IMR-90 (cell line): ENCODE results near the gene NRP2. TPM values are rescaled to one million over a fixed set of nuclear protein-coding genes. Genes with fewer than 3 reads are reported as not detected.
A peak's percentile ranks its signal among the peaks of the same experiment; 100 is the strongest.

Experiments
- ATAC-seq: fragments of 200-7000 bp; cut with Tn5 transposase; 2 replicates; pipeline ENCODE4 v1.9.1; 2020; ENCODE audit warnings: low read depth, mild to moderate bottlenecking, moderate library complexity
- BruUV-seq: library from RNA; stranded (reverse); fragments of 400-500 nt; replicated peaks from 2 replicates; lab custom pipeline; 2021; lab: Mats Ljungman, UMichigan
- CTCF ChIA-PET: fragments of 300-600 bp; formaldehyde crosslinking; extraction: SDS; loops from one replicate; lab custom pipeline; 2021; ENCODE audit warnings: antibody characterized with exemption; lab: Yijun Ruan, JAX
- POLR2A ChIA-PET: fragments of 300-600 bp; sonication (Branson Sonifier 250); formaldehyde crosslinking; loops from one replicate; lab custom pipeline; 2022; ENCODE audit warnings: antibody characterized with exemption; ENCODE audit not compliant: unreplicated experiment; lab: Charles Lee
- DNase-seq: peaks from one replicate; pipeline ENCODE4 v3.0.0; 2013
- H2AFZ ChIP-seq: replicated peaks from 2 replicates; pipeline ENCODE3; 2013; ENCODE audit warnings: low read length, mild to moderate bottlenecking; ENCODE audit not compliant: poor library complexity
- H2AK5ac ChIP-seq: 2 replicates; pipeline ENCODE4 v1.6.1; 2013; ENCODE audit warnings: low read depth, low read length, inconsistent platforms
- H2AK9ac ChIP-seq: replicated peaks from 2 replicates; pipeline ENCODE3; 2013; ENCODE audit warnings: mild to moderate bottlenecking, low read depth, low read length, moderate library complexity; ENCODE audit not compliant: poor library complexity
- H2BK120ac ChIP-seq: 2 replicates; pipeline ENCODE4 v1.6.1; 2013; ENCODE audit warnings: low read depth, low read length, inconsistent platforms
- H2BK15ac ChIP-seq: 3 replicates; pipeline ENCODE4 v1.6.1; 2013; ENCODE audit warnings: low read depth, low read length, inconsistent platforms
- H2BK20ac ChIP-seq: 2 replicates; pipeline ENCODE4 v1.6.1; 2013; ENCODE audit warnings: low read depth, mild to moderate bottlenecking, inconsistent platforms, low read length, moderate library complexity
- H2BK5ac ChIP-seq: 2 replicates; pipeline ENCODE4 v1.6.1; 2013; ENCODE audit warnings: mild to moderate bottlenecking, low read depth, low read length, inconsistent platforms; ENCODE audit not compliant: poor library complexity, severe bottlenecking
- H3K14ac ChIP-seq: replicated peaks from 2 replicates; pipeline ENCODE4 v1.6.1; 2013; ENCODE audit warnings: low read depth, low read length, inconsistent platforms
- H3K18ac ChIP-seq: 2 replicates; pipeline ENCODE4 v1.6.1; 2013; ENCODE audit warnings: low read depth, low read length, control low read depth
- H3K23ac ChIP-seq: 2 replicates; pipeline ENCODE4 v1.6.1; 2013; ENCODE audit warnings: low read depth, low read length, inconsistent platforms
- H3K27ac ChIP-seq: 2 replicates; pipeline ENCODE4 v1.5.1; 2013; ENCODE audit warnings: mild to moderate bottlenecking, control low read depth, low read length; ENCODE audit not compliant: insufficient read depth
- H3K27me3 ChIP-seq: 2 replicates; pipeline ENCODE4 v1.6.1; 2013; ENCODE audit warnings: low read length; ENCODE audit not compliant: control insufficient read depth, insufficient read depth
- H3K36me3 ChIP-seq: 2 replicates; pipeline ENCODE4 v1.6.1; 2013; ENCODE audit warnings: low read length, mixed read lengths; ENCODE audit not compliant: control insufficient read depth, insufficient read depth
- H3K4ac ChIP-seq: 2 replicates; pipeline ENCODE4 v1.6.1; 2013; ENCODE audit warnings: low read depth, low read length, inconsistent platforms
- H3K4me1 ChIP-seq: 2 replicates; pipeline ENCODE4 v1.6.1; 2013; ENCODE audit warnings: low read length, mixed read lengths; ENCODE audit not compliant: control insufficient read depth, insufficient read depth
- H3K4me2 ChIP-seq: 2 replicates; pipeline ENCODE4 v1.6.1; 2013; ENCODE audit warnings: low read depth, mild to moderate bottlenecking, control low read depth, low read length, moderate library complexity
- H3K4me3 ChIP-seq: 2 replicates; pipeline ENCODE4 v1.5.1; 2013; ENCODE audit warnings: low read depth, mild to moderate bottlenecking, control low read depth, low read length, moderate library complexity; ENCODE audit not compliant: insufficient read depth
- H3K56ac ChIP-seq: 2 replicates; pipeline ENCODE4 v1.6.1; 2013; ENCODE audit warnings: low read length, inconsistent platforms; ENCODE audit not compliant: insufficient read depth; ENCODE audit errors: extremely low read depth
- H3K79me1 ChIP-seq, 2 experiments: 2 replicates each; pipeline ENCODE4 v1.6.1; 2013; ENCODE audit warnings: low read length in 2 of 2, inconsistent platforms in 1 of 2, low read depth in 1 of 2
- H3K9ac ChIP-seq: 2 replicates; pipeline ENCODE4 v1.6.1; 2013; ENCODE audit warnings: low read depth, low read length, control low read depth
- H3K9me1 ChIP-seq: 2 replicates; pipeline ENCODE4 v1.6.1; 2013; ENCODE audit warnings: low read length, inconsistent platforms; ENCODE audit not compliant: insufficient read depth
- H3K9me3 ChIP-seq: 2 replicates; pipeline ENCODE4 v1.6.1; 2013; ENCODE audit warnings: low read length; ENCODE audit not compliant: control insufficient read depth, insufficient read depth
- H4K20me1 ChIP-seq: 2 replicates; pipeline ENCODE4 v1.6.1; 2013; ENCODE audit warnings: low read length, inconsistent platforms; ENCODE audit not compliant: insufficient read depth
- H4K5ac ChIP-seq: 2 replicates; pipeline ENCODE4 v1.6.1; 2013; ENCODE audit warnings: mild to moderate bottlenecking, low read depth, low read length, control low read depth
- H4K8ac ChIP-seq, 2 experiments: 2 replicates each; pipeline ENCODE4 v1.6.1; 2013; ENCODE audit warnings: low read depth in 2 of 2, low read length in 2 of 2, control low read depth in 1 of 2, inconsistent platforms in 1 of 2
- H4K91ac ChIP-seq: 2 replicates; pipeline ENCODE4 v1.6.1; 2013; ENCODE audit warnings: low read depth, low read length, inconsistent platforms; ENCODE audit not compliant: insufficient read depth
- MAFK ChIP-seq: IDR thresholded peaks from 2 replicates; pipeline ENCODE4 v1.6.1; 2012; ENCODE audit warnings: low read depth, low read length, improper control_type of control experiment
- WGBS, 2 experiments: methylation state at CpG; one replicate each; pipeline versions ENCODE4 v1.1.5 to v1.1.7; 2013; ENCODE audit warnings: missing lambda C conversion rate in 2 of 2; ENCODE audit not compliant: insufficient read length in 1 of 2; ENCODE audit errors: extremely low coverage in 2 of 2; 5-methylcytosine and 5-hydroxymethylcytosine counted together
- dilution Hi-C: fragments of 300-500 bp; cut with HindIII; formaldehyde crosslinking; loops from one replicate; pipeline ENCODE4 v1.14.3; 2018; ENCODE audit warnings: low sequenced_read_pairs; ENCODE audit not compliant: unreplicated experiment
- in situ Hi-C: fragments of 300-500 bp; cut with MboI; formaldehyde crosslinking; loops from 3 replicates; pipeline ENCODE4 v1.14.3; 2019; ENCODE audit warnings: low sequenced_read_pairs, inconsistent platforms, mixed read lengths
- intact Hi-C: fragments of 100-400 bp; cut with micrococcal nuclease; formaldehyde crosslinking; loops from 2 replicates; pipeline ENCODE4 v1.10.0; 2022
- polyA plus RNA-seq, 3 experiments: library from polyadenylated mRNA; depleted of rRNA; stranded (reverse); fragments of >200 nt; gene quantifications; 2 replicates each; pipeline ENCODE4 v1.2.3, GENCODE V29; 2012; ENCODE audit warnings: low replicate concordance in 1 of 3
- total RNA-seq: library from RNA; depleted of rRNA; stranded (reverse); fragments of >200 nt; gene quantifications from 2 replicates; pipeline ENCODE4 v1.2.3, GENCODE V29; 2012

NRP2 gene
- total and polyA plus RNA-seq, 2 of the 4 experiments (the other 2 are of a cell fraction), result 46.4 to 51.3 TPM

DNA sequence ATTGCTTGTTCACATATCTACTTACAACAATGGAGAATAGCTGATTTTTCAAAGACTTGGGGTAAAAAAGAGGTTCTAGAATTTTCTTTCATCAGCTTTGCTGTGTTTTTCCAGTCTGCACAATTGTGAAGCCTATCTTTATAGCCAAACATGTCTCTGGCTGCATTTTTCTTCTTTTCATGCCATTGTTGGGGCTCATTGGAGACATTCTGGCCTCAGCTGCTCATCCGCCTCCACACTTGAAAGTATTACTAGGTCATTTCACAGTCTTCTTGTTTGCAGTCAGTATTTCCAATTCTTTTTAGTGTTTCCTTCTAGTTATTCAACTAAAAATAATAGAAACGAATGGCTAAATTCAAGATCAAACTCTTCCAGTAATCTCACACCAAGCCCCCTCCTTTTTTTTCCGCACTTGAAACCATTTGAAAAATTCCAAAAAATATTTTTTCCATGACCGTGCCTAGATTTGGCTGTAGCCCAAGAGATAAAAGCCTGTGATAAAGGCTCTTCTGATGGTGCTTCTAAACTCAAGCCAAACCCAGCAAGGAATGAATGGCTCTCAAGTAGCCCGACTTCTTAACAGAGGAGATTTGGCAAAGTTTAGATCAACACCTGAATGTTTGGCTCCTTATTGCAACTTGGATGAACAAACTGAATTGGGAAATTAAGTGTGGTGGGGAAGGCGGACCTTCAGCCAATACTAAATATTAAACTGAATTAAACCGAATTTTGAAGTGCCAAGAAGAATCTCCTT lies 103.4 kb downstream of the NRP2 start:
- Histone ChIP-seq H3K56ac (no peak overlapping the region), H3K18ac (no peak overlapping the region), H2BK120ac (no peak overlapping the region), H2BK5ac (no peak overlapping the region), H2AK5ac (no peak overlapping the region), H3K9me3 (no peaks in the 10 kb centered on the region), H3K4me2 (no peak overlapping the region), H3K14ac (no peak overlapping the region), H4K8ac (no peak overlapping the region), H3K9me1 (no peaks in the 10 kb centered on the region), H4K5ac (no peak overlapping the region), H3K4me3 (no peak overlapping the region), H3K79me1 (no peaks in the 10 kb centered on the region), H2BK15ac (no peak overlapping the region), H3K27ac (no peak overlapping the region), H3K9ac (no peak overlapping the region), H4K91ac (no peak overlapping the region), H2BK20ac (no peak overlapping the region), H3K36me3 (peaks cover 5% of the 10 kb centered on the region; the same call in 1 of the 2 replicates), H4K20me1 (no peaks in the 10 kb centered on the region), H3K23ac (no peak overlapping the region), H2AK9ac (no peak overlapping the region), H2AFZ (no peak overlapping the region), H3K27me3 (no peaks in the 10 kb centered on the region), H3K4me1 (peaks cover 12% of the 10 kb centered on the region), H3K4ac (no peak overlapping the region)
- ATAC-seq (no peak; the same call in 1 of the 2 replicates), DNase-seq (peak; percentile 52)
- TF ChIP-seq MAFK, result no peak
- CTCF ChIA-PET, result no interaction called here
- 0% methylated on average over 1 of the region's 7 CpGs; no CpG with 5 or more reads in 1 of the 2 experiments for WGBS, 2 experiments
- dilution Hi-C loops (no loop called here), in situ Hi-C loops (no loop called here), intact Hi-C loops (no loop called here)
- POLR2A ChIA-PET, result no interaction called here
- BruUV-seq, result no TSS peak
